Fibroblast of upper back skin (primary cell): ENCODE measurements around the gene ADAMTS14.

ENCODE experiments used
- DNase-seq: peaks from one replicate; pipeline ENCODE4 v3.0.0-alpha.2; 2013

ADAMTS14 gene

GRCh38 chr10:70775679-70776454 is 103.6 kb downstream of the ADAMTS14 start:
- no peak for DNase-seq

DNA sequence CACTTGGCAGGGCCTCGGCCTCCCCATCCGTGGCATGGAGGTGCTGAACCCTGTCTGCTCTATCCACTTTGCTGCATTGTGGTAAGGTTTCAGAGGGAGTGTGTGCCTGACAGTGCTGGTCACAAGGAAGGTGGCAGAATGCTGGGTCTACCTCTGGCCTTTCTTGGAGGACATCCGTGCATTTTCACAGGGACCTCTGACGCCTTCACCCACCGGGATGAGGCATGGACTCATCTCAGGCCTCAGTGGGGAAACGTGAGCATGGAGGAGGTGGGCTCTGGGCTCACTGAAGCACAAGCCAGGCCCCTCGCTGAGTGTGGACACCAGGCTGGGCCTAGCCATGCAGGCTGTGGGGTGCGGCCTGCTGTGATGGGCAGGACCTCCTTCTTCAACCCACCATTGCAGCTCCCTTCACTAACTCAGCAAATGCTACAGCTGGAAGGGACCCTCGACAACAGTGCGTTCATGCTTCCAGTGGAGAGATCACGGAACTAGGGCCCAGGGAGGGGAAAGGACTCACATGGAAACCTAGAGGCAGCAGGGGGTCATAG is 104.2 kb downstream of the ADAMTS14 start:
- DNase-seq = no peak

- DNase-seq = no peak
Measured at GRCh38 chr10:70777063-70777875, 105.0 kb downstream of the ADAMTS14 start.

GRCh38 chr10:70778267-70778924 is 106.1 kb downstream of the ADAMTS14 start:
- DNase-seq = no peak

DNA sequence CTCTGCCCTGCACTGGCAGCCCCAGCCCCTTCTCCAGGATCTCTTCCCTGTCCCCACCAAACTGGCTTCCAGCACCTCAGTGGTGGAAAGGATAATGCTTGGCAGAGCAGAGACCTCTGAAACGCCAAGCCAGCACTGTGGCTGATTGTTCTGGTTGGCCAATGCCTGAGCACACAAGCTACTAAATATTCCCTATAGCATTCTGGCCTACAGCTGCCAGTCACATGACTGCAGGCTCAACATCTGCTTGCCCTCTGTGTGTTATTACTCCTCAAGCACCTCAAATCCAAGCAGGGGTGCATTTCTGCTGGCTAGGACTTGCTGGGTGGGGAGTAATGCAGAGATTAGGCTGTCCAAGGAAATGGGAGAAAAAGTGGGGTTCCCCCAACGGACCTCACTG is 106.8 kb downstream of the ADAMTS14 start:
- DNase-seq = no peak

- no peak for DNase-seq
Measured at GRCh38 chr10:70779511-70780369, 107.4 kb downstream of the ADAMTS14 start.

- no peak for DNase-seq
Measured at GRCh38 chr10:70780370-70780760, 108.1 kb downstream of the ADAMTS14 start.

- no peak for DNase-seq
Measured at GRCh38 chr10:70780772-70781171, 108.5 kb downstream of the ADAMTS14 start.

DNA sequence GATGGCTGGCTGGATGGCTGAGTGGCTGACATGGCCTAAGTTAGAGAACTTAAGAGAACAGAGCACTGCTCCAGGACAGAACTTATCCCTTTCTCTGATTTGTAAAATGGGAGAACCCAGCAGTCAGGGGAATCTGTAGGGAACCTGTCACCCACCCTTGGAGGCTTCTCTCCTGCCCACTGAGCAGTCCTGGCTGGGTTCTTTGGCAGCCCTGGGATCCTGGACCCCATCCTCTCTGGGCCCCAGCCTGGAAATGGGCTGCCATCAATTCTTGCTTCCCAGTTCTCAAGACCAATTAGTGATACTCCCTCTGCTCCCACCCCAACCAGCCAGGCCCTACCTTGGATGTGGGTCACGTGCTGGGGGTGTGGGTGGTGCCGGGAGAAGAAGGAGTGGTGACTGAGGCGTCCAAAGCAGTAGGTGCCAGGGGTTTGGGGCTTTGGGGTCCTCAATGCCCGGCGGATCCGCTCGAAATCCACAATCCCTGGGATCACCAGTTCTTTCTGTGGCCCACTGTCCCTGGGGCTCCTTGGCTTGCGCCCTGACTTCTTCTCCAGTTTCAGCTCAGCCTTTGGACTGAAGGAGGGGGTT is 109.2 kb downstream of the ADAMTS14 start:
- DNase-seq = no peak

DNA sequence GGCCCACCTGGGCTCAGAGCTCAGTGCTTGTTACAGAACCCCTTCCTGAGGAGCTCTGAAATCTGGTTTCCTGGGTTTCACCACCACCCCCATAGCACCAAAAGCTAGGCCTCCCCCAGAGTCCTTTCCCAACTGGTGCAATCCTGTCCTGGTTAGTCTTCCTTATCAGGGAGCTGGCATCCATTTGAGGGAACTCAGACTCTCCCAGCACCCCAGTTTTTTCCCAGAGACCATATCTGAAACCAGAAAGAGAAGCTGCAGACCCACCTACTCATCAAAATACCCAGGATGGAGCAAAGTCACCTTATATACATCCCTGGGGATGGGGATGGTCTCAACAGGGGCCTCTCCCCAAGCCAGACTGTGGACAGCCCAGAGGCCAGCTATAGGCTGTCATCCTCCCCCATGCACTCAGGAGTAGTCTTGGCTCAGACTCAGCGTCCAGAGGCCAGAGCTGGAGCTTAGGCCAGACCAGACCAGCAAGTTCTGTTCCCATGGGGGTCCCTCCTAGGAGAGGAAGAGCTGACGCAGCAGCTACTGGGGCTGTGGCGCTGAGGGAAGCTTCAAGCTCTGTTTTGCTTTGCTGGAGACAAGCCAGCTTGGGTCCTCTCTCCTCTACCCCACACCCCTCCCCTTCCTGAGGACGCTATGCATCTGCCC is 109.9 kb downstream of the ADAMTS14 start:
- peak; percentile 20 for DNase-seq

DNA sequence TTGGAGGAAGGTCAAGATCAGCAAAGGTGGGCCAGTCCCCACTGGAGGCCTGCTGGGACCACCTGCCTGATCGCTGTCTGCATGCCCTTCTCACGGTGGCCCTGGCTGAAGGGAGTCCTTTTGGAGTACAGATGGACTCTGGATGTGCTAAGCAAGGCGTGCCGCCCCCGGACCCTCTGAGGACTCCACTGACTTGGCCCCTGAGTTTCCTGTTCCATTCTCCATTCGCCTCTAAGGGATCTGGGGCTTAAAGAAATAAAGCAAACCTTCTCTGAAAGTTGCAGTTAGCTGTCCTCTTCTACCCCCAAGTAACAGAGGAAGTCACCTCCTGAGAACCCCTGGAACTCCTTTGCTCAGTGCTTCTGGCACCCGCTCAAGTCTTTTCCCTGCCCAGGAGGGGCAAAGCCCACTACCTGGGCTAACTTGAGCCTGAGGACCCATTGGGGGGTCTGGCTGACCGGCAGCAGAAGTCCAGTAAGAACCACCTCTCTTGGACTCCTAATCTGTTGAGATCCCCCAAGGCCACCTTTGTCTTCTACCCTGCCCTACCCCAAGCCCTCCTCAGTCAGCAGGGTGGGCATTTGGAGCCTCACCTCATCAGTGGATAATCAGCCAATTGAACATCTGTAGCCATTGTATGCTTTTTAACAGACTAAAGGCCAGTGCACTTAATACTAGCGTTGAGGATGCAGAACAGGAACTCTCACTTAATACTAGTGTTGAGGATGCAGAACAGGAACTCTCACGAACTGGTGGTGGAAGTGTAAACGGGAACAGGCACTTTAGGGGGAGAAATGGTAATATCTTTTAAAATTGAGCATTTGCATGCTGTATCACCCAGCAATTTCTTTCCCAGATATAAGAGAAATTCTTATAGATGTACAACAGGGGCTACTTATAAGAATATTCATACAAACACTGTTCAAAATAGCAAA is 110.7 kb downstream of the ADAMTS14 start:
- DNase-seq = no peak

- DNase-seq = no peak
Measured at GRCh38 chr10:70784016-70784415, 111.7 kb downstream of the ADAMTS14 start.

DNA sequence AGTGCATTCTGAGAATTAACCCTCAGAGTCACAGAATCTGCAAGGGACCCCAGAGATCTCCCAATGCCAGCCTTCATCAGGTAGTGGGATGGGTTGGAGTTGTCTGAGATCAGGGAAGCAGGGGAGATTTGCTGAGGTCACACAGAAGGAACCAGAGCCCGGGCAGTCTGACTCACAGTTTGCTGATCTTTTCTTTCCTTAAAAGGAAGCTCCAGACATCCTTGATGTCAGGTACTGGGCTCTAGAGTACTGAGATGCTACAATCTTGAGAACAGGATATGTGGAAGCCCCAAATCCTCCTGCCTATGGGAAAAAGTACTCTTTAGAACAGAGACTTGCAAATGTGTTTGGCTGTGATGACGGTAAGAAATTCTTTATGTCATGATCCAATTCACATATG is 112.2 kb downstream of the ADAMTS14 start:
- DNase-seq = peak; percentile 51

DNA sequence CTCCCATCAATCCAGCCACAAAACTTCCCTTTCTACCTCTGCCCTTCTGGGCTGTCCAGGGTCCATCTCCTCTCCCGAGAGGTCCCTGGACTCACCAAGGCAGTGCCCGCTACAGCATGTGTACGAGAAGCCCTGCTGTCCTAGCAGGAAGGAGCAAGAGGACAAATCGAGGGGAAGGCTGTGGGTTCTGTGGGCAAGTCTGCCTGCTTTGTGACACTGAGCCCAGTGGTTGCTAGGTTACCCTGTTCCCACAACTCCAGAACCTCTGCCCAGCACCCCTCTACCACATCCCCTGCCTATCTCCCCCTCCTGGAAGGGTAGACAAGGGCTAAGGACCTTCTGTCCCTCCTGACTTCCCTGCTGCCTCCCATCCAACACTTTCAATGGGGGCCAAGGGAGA is 112.9 kb downstream of the ADAMTS14 start, which contains the start of gene TBATA:
TSS of gene TBATA (minus strand) at position 188 of the 400 bp plus-strand sequence. CDS start 1,998 bp downstream, outside the sequence.
- DNase-seq = no peak

DNA sequence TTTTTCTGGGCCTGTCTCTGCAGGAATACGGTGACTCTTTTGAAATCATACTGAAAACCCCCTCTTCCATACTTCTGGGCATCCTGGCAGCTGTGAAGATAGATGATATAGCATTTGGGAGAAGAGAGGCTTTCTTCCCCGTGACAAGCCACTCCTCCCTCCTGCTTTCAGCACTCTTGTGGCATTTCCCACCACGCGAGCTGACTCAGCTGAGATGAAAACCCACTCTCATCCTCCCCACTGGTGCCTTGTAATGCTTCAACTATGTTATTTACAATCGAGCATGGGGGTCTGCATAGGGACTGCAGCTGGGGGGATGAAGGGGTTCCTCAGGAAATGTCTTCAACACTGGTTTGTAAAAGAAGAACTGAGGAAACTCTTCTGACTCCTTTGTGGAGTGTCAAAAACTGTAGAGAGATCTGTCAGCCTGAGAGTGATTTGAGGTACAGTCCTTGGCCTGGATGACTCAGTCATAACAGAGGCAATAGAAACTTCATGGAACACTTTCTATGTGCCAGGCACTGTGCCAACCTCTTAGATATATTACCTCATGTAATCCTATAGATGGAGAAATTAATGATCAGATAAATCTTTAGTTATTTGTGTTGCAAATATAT is 114.6 kb downstream of the ADAMTS14 start:
- DNase-seq = peak; percentile 82

DNA sequence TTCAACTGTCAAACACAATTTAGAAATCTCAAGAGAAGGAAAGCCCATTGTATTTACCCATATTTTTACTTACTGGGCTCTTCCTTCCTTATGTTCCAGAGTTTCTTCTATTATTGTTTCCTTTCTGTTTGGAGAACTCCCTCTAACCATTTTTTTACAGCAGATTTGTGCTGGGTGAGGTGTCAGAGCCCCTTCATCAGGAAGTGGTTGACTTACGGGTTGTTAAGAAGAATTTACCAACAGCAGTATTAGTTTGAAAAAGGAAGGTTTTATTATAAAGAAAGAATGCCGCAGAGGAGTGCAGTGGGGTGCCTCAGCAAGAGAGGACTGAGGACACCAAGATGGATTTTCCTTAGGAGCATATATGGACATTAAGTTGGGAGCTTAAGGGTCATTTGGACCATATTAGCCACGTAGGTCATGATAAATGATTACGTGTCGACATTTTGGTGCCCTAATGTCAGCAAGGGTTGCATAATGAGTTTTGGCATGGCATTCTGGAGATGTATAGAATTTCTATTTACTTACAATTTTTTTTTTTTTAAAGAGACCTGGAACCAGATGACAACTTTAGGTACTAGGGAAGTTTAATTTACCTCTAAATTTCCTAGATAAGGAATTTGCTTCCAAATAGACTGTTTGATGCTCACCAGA is 119.2 kb downstream of the ADAMTS14 start:
- DNase-seq = no peak

- no peak for DNase-seq
Measured at GRCh38 chr10:70795613-70796012, 123.3 kb downstream of the ADAMTS14 start.

- no peak for DNase-seq
Measured at GRCh38 chr10:70797840-70798239, 125.5 kb downstream of the ADAMTS14 start.

GRCh38 chr10:70799124-70799523 is 126.8 kb downstream of the ADAMTS14 start:
- DNase-seq = peak; percentile 25
